Right ventricle myocardium superior (tissue), 1 donor: ENCODE measurements around the gene UBE2H. TPM values are rescaled to one million over a fixed set of nuclear protein-coding genes. Genes with fewer than 3 reads are reported as not detected.

ENCODE experiments used
- ATAC-seq: fragments of 200-7000 bp; cut with Tn5 transposase; one replicate; pipeline ENCODE4 v1.9.1; 2020; ENCODE audit warnings: mild to moderate bottlenecking; ENCODE audit not compliant: poor library complexity
- DNase-seq: peaks from one replicate; pipeline ENCODE4 v3.0.0-alpha.2; 2020
- intact Hi-C: fragments of 100-400 bp; cut with DNase I; formaldehyde crosslinking; loops from one replicate; pipeline ENCODE4 v1.11.2; 2022
- total RNA-seq: library from RNA; stranded (reverse); fragmentation: NEBNext Ultra II Directional; extraction: Animal tissue kit (Norgen Biotek cat#: 25700); gene quantifications from one replicate; pipeline ENCODE4 v1.2.1, GENCODE V29; 2021
- donor health status: DM: no; HTN: yes; CAD: no; lungs with severe emphysema.

Gene UBE2H
- total RNA-seq, 1 donor from 2014 or later: 96.8 TPM

DNA sequence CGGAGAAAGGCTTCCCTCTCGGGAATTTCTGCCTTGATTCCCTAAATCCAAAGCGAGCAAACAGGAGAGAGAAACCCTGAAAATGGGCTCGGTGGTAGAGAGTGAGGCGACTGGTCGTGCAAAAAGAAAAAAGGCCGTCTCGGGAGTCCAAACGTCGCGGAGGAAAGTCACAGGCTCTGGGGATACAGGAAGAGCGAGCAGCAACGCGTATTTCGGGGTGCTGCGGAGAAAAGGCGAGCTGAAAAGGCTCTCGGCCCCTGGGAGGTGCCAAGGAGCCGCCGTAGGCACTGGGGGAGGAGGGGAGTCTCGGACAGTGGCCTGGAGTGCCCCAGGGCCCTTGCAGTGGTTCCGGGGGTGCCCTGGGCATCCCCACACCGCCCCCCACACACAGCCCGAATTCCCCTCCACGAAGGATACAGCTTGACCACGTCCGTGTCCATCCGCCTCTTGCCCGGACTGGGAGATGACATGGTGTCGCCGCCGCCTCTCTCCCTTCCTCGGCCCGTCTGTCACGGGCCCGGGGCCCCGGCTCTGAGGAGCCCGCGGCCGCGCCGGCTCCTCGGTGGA is 591 bp downstream of the UBE2H start:
- intact Hi-C loops: loop anchor here (5.0 kb wide), 1 partner anchor 125 kb away; no protein-coding TSS in a partner anchor
- peak; percentile 47 for ATAC-seq
- peak; percentile 63 for DNase-seq

DNA sequence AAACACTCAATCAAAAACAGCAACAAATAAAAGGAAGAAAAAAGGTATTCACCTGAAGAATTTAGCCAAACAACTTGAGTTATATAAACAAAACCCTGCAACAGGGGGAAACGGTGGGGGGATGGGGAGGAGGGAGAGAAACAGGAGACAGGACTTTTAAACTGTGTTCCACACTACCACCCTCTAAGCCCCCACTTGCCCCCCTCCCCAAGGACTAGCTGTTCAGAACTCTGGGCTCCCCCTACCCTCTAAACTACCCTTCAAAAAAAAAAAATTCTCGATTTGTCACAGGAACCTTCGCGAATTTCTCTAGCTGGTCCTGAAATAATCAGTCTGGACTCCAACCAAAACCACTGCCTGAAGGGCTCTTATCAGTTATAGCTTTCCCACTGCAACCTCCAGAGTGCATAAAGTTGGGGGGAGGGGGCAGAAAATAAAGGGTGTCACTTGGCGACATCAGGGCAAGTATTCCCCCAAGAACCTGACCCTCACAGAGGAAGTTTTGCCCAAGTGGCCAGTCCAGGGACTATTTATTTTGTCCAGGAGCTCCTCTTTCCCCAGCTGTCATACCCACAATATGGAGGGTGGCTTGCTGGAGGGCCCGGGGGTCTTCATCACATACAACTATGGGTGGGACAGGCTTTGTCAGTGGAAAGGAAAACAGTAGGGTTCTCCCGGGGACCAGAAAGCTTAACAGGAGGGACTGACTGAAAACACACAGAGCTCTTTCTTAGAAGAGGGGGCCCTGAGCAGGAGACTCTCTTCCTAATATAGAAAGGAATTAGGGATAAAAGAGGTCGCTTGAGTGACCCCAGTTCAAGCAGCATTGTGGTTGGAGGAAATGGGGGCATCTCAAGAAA is 1.3 kb downstream of the UBE2H start:
- peak; percentile 6 for ATAC-seq
- DNase-seq: no peak
- intact Hi-C loops: loop anchor here (5.0 kb wide), 1 partner anchor 124 kb away; no protein-coding TSS in a partner anchor

DNA sequence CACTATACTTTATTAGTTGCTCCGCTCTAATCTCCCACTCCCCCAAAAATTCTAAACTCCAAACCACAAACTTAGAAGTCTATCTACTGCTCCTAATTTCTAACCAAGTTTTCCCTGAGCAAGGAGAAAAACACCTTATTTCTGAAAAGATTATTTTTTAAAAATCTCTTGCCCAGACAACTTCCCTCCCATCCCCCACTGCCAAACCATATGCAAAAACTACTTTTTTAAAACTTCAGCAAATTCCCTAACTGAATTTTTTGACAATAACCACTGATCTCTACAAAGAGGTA is 1.9 kb downstream of the UBE2H start:
- DNase-seq (no peak), ATAC-seq (no peak)
- intact Hi-C loops: loop anchor here (5.0 kb wide), 1 partner anchor 124 kb away; no protein-coding TSS in a partner anchor

DNA sequence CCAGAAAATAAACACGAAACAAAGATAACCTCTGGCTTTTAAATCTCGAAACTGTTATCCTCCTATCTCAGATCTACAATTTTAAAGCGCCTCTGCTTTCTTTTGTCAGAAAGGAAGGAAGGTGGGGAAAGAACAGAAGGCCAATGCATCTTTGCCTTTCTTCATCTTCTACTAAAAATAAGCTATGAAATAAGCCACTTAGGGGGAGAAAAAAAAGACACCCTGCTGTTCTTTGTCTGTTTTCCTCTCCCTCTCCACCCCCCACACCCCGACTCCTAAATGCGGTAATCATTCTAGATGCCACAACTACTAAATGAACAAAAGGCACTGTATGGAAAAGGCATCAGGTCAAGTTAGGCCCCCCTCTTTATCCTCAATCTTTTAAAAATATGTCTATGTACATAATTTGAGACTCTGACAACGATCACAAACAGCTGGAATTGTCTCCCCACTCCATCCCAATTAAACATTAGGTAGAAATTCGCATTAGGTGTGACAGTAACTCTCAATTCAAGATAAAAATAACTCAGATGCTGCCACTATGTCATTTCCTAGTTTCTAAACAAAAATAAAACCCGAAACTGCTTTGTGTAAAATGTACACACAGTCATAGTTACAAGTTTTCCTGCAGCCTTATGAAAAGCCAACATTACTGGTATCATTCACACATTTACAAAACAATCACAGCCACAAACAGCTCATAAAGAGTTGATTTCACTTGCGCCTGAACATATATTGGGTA is 2.4 kb downstream of the UBE2H start:
- ATAC-seq: no peak
- DNase-seq: no peak
- intact Hi-C loops: loop anchor here (5.0 kb wide), 1 partner anchor 123 kb away; no protein-coding TSS in a partner anchor

DNA sequence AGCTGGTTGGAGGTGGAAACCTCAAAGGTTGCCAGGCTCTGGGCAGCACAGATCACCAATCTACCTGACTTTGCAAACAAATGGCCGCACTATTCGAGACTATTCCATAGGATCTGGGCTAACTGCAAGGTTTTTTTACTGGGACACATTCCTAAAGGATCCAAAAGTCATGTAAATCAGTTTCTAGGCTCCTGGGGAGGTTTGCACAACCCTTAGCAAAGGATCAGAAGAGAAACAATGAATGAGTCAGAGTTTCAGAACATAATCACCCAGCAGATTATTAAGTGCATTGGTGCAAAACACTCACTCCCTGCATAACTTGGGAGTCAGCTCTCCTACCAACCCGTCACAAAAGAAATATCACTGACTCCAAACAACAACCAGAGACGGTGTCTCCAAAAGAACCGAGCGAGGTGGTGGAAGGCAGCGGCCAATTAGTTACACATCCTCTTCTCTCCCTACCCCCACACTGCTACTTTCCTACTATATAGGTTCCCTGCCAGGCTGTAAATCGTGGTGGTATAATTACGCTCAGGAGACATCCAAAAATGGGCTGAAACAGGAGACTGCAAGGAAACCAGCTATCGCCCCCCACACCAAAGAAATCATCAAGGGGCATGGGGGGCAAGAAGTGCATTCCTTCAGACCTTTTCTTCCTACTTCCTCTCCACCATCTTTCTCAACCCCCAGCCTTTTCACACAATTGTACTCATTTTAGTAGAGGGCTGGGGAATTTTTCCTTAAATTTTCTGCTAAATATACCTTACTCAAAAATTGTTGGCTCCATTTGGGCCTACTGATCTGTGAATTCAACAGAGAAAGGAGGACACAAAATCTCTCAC is 3.2 kb downstream of the UBE2H start:
- intact Hi-C loops: loop anchor here (5.0 kb wide), 1 partner anchor 122 kb away; no protein-coding TSS in a partner anchor
- ATAC-seq (peak; percentile 4), DNase-seq (no peak)

DNA sequence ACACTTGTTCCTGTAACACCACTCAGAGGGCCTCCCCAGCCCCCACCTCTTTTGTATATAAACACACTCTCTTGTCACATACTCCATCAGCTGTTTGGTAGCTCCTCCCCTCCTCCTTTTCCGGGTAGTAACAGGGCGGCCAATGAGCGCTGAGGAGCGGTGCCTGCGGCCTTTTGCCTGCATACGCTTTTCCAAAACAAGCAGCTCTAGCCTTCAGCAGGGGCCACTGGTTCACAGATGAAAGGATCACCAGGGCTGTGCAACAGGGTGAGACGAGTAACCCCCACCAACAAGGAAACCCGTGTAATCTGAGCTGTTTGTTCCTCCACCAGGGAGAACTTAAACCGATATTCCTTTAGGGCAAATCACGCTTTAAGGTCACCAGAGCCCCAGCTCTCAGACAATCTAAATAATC is 3.9 kb downstream of the UBE2H start:
- intact Hi-C loops: no loop called here

DNA sequence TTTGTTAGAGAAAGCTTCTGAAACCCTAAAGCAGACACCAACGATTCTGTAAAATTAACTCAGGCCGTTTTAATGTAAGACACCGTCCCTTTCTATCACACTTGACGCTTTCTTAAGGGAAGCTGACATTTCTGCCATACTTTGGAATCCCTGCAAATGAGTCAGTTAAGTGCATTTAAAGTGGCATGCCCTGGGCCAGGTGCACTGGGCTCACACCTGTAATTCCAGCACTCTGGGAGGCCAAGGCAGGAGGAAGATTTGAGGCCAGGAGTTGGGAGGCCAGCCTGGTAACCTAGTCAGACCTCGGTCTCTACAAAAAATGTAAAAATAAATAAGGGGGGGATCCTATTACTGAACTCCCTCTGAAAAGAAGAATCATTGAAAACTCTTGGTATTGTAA is 4.4 kb downstream of the UBE2H start:
- intact Hi-C loops: no loop called here
- DNase-seq (no peak), ATAC-seq (no peak)

More for the DNA sequence above, 3.9 kb downstream of the UBE2H start:
- peak; percentile 72 for ATAC-seq
- DNase-seq: peak; percentile 91

DNA sequence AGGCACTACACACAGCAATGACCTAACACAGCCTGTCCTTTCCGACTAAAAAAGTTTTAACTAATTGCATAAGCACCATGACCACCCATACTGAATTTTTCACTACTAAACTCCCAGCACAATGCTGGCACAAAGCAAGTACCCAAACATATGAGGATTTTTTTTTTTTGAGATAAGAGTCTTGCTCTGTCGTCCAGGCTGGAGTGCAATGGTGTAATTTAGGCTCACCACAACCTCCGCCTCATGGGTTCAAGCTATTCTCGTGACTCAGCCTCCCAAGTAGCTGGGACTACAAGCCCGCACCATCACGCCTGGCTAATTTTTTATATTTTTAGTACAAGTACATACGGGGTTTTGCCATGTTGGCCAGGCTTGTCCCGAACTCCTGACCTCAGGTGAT is 5.1 kb downstream of the UBE2H start:
- intact Hi-C loops: no loop called here
- DNase-seq: no peak
- no peak for ATAC-seq

DNA sequence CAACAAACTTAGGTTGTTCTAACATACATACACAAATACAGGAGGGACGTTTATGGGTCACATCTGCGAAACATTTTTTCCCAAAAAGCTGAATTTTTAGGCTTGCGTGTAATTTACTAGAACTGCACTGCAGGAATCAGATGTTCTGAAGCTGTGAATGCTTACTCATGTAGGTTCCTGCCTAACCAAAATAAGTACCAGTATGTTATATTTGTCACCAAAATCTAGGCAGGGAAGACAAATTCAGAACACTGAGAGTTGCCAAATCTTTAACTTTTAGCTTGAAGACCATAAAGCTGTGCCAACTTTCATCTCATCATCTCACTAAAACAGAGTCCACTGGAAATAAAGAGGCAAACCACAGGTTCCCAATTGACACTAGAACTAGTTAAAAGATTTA is 5.7 kb downstream of the UBE2H start:
- ATAC-seq (no peak), DNase-seq (no peak)
- intact Hi-C loops: no loop called here

DNA sequence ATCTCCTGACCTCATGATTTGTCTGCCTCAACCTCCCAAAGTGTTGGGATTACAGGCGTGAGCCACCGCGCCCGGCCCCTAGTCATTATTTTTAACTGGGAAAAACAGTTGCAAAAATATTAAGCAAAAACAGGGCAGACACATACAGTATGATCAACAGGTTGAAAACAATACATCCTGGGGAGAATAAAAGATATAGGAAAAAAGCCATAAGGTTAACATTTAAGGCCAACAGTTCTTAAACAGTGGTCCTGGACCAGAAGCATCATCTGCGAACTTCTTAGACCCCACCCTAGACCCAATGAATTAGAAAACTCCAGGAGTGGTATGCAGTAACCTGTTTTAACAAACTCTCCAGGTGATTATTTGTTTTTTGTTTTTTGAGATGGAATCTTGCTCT is 6.5 kb downstream of the UBE2H start:
- ATAC-seq (no peak), DNase-seq (no peak)
- intact Hi-C loops: no loop called here

DNA sequence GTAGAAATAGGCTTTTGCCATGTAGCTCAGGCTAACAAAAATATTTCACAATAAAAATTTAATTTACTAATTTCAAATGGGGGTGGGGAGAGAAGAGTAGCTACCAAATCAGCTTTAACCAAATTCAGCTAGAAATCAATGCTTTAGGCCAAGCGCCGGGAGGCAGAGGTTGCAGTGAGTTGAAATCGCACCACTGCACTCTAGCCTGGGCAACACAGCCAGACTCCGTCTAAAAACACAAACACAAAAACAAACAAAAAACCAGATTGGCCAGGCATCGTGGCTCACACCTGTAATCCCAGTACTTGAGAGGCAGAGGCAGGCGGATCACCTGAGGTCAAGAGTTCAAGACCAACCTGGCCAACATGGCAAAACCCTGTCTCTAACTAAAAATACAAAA is 9.4 kb downstream of the UBE2H start:
- ATAC-seq: no peak
- intact Hi-C loops: no loop called here
- no peak for DNase-seq

DNA sequence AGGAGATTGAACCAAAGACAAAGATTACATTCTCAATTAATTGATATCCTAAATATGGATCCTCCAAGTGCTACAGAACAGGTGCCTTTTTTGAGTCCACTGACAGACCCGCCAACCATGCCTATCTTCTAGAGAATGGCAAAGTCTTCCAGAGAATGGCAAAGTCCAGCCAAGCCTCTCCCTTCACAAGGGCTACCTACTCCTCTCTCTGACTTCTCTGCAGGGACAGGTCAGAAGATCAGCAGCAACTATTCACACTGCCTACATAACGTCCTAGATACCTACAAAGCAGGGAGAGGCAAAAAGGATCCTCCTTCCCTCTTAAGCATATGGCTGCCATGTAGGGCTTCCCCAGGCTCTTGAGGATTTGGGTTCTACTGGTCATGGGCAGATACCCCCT is 12.4 kb downstream of the UBE2H start:
- peak; percentile 65 for ATAC-seq
- no peak for DNase-seq
- intact Hi-C loops: no loop called here

DNA sequence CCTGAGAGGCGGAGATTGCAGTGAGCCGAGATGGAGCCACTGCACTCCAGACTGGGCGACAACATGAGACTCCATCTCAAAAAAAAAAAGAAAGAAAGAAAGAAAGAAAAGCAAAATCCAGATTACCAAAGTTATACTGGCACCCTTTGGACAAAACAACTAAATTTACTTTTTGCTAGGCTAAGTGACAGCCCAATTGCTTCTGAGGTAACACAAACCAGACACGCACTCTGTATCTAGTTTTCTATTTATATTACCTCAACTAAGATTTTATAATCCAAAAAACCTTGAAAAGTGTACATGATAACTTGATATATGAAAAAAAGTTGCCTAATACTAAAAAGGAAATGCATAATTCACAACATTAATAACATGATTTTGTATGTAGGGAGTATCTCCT is 12.9 kb downstream of the UBE2H start:
- DNase-seq (no peak), ATAC-seq (peak; percentile 54)
- intact Hi-C loops: no loop called here

DNA sequence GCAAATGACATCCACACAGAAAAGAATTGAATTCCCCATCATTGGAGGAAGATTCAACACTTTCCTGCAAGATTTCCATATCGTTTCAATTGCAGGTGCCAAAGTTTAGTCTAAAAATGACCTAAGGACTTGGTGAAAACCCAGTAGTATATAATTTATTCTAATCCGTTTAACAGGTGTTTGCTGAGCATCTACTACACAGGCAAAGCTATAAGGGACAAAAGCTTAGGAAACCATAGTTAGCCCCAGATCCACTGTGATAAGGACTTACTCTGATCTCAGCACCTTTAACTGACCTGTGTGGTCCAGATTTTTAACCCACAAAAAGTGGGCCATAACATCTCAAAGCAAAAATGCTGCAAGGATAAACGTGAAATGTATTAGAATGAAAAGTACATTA is 19.1 kb downstream of the UBE2H start:
- ATAC-seq: no peak
- no peak for DNase-seq
- intact Hi-C loops: no loop called here

DNA sequence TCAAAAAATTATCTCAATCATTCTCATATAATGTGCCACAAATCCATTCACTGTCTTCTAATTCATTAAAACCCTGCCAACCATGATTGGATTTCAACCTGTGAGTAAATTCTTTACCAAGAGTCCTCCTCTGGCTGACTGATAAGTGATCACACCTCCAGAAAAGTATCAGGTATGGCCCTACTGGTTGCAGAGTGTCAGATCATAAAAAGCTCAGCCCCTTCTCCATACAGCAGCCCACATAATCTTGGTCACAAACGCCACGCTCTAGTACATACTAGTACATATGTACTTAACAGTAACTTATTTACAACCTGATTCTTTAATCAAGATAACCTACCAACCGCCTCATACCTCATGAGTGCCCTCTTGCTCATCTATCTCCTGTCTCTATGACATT is 26.1 kb downstream of the UBE2H start:
- ATAC-seq (no peak), DNase-seq (no peak)
- intact Hi-C loops: no loop called here

DNA sequence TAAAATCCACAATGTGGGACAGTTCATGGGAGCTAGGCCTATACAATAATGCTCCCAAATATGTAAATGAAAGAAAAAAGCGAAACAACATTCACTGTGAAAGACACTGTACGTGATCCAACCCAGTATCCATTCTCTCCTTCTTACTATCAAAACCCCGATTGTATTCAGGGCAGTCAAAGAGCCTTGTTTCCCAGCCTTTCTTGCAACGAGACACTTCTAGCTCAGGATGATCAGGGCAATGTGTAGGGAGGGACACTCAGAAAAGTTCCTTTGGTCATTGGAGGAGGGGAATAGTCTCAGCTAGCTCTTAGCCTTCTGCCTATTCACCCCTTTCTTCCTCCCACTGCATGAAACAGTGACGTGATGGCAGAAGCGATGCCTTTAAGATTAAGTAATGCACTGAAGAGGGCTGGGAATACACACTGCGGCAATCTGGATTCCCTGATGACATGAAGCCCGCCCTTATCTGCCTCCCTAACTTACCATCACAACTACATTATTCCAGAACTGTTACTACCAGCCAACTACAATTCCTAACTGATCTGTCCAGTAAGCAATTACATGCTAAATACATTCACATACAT is 27.3 kb downstream of the UBE2H start:
- intact Hi-C loops: no loop called here
- ATAC-seq: peak; percentile 74
- no peak for DNase-seq

DNA sequence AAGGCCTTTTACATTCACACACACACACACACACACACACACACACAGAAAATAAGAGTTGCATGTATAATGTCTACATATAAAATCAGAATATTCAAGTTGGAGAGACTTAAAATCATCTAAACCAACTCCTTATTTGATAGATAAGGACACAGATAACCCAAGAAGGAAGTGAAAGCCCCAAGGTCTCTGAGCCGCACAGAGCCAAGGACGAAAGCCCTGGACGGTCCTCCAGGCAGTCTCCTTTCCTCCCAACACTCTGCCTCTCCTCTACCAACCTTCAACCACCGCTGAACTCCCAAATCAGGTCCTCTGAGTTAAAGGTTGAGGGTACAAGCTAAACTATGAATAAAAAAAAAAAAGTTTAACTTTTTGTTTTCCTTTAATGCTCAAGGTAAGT is 28.2 kb downstream of the UBE2H start:
- no peak for DNase-seq
- intact Hi-C loops: no loop called here

DNA sequence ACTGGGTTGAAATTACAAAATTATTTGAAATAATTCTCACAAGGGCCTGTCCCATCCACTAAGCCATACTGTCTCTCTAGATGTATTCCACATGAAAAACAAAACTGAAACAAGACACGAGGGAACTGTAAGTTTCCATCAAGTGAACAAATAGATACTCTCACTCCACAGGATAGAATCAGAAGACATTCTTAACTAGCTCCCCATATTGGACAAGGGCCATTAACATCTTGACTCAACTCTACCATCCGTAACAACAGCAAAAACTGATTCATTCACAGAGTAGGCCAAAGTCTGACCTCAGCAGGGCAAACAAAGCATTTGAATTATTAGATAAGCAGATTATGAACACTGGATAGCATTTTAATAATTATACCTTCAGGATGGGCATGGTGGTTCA is 29.1 kb downstream of the UBE2H start:
- ATAC-seq (no peak), DNase-seq (no peak)
- intact Hi-C loops: no loop called here

More for the DNA sequence above, 28.2 kb downstream of the UBE2H start:
- ATAC-seq: no peak
